OCI-LY7 (cell line): ENCODE data around the gene SYNDIG1L. TPM values are rescaled to one million over a fixed set of nuclear protein-coding genes. Genes with fewer than 3 reads are reported as not detected.
A peak's percentile ranks its signal among the peaks of the same experiment; 100 is the strongest.

Source experiments
- BruUV-seq: library from RNA; stranded (reverse); fragments of 400-500 nt; replicated peaks from 2 replicates; lab custom pipeline; 2021; lab: Mats Ljungman, UMichigan
- CTCF ChIA-PET: fragments of 300-600 bp; sonication (Branson Sonifier 250); formaldehyde crosslinking; loops from one replicate; lab custom pipeline; 2022; ENCODE audit warnings: antibody characterized with exemption; ENCODE audit not compliant: unreplicated experiment; lab: Charles Lee
- POLR2A ChIA-PET: fragments of 300-600 bp; sonication (Branson Sonifier 250); formaldehyde crosslinking; loops from one replicate; lab custom pipeline; 2022; ENCODE audit warnings: antibody characterized with exemption; lab: Charles Lee
- DNase-seq: peaks from one replicate; pipeline ENCODE4 v3.0.0-alpha.2; 2015; ENCODE audit warnings: low spot score
- H2AFZ ChIP-seq: fragments of 200-600 bp; sonication (generic), shearing (Covaris generic); 2 replicates; pipeline ENCODE4 v1.6.1; 2014; ENCODE audit warnings: mild to moderate bottlenecking, antibody characterized with exemption, low read length, moderate library complexity
- H3K27ac ChIP-seq: fragments of 200-600 bp; sonication (generic); 2 replicates; pipeline ENCODE4 v1.5.1; 2014; ENCODE audit warnings: mixed run types, low read depth, mild to moderate bottlenecking, moderate library complexity, low read length, inconsistent platforms; ENCODE audit not compliant: poor library complexity, severe bottlenecking
- H3K36me3 ChIP-seq: fragments of 200-600 bp; sonication (generic); 2 replicates; pipeline ENCODE4 v1.6.1; 2014; ENCODE audit warnings: mild to moderate bottlenecking, antibody characterized with exemption, low read length, moderate library complexity, mixed read lengths; ENCODE audit not compliant: insufficient read depth
- H3K4me1 ChIP-seq: fragments of 200-600 bp; sonication (generic); 2 replicates; pipeline ENCODE4 v1.5.1; 2014; ENCODE audit warnings: mild to moderate bottlenecking, low read length; ENCODE audit not compliant: insufficient read depth, poor library complexity, severe bottlenecking
- H3K4me2 ChIP-seq: fragments of 200-600 bp; sonication (generic); 2 replicates; pipeline ENCODE4 v1.6.1; 2014; ENCODE audit warnings: mild to moderate bottlenecking, low read length
- H3K4me3 ChIP-seq: fragments of 200-600 bp; sonication (generic); 2 replicates; pipeline ENCODE4 v1.5.1; 2014; ENCODE audit warnings: mild to moderate bottlenecking, low read depth, low read length; ENCODE audit not compliant: poor library complexity, severe bottlenecking
- H3K79me2 ChIP-seq: fragments of 200-600 bp; sonication (generic); 2 replicates; pipeline ENCODE4 v1.6.1; 2016; ENCODE audit warnings: low read depth, mild to moderate bottlenecking, low read length, moderate library complexity, mixed read lengths; ENCODE audit not compliant: insufficient read depth
- H3K9me2 ChIP-seq: fragments of 200-600 bp; sonication (generic); 2 replicates; pipeline ENCODE4 v1.6.1; 2016; ENCODE audit warnings: mild to moderate bottlenecking, low read length, mixed read lengths; ENCODE audit not compliant: insufficient read depth
- H3K9me3 ChIP-seq: fragments of 200-600 bp; sonication (generic); 2 replicates; pipeline ENCODE4 v1.6.1; 2014; ENCODE audit warnings: mild to moderate bottlenecking, mixed run types, low read length, mixed read lengths
- H4K20me1 ChIP-seq: fragments of 200-600 bp; sonication (generic); 2 replicates; pipeline ENCODE4 v1.6.1; 2014; ENCODE audit warnings: mild to moderate bottlenecking, antibody characterized with exemption, low read length, moderate library complexity, mixed read lengths; ENCODE audit not compliant: insufficient read depth
- CTCF ChIP-seq: fragments of 200-600 bp; sonication (generic); conservative IDR thresholded peaks from 2 replicates; pipeline ENCODE4 v1.5.1; 2014; ENCODE audit warnings: mild to moderate bottlenecking, antibody characterized with exemption, low read length, moderate library complexity, mixed read lengths
- EZH2phosphoT487 ChIP-seq: fragments of 200-600 bp; sonication (generic); IDR thresholded peaks from 2 replicates; pipeline ENCODE4 v1.6.1; 2018; ENCODE audit warnings: low read depth, borderline replicate concordance, mild to moderate bottlenecking, mixed run types, antibody characterized with exemption, low read length, moderate library complexity, mixed read lengths
- intact Hi-C: fragments of 100-400 bp; cut with micrococcal nuclease; formaldehyde crosslinking; loops from one replicate; pipeline ENCODE4 v1.10.0; 2022; ENCODE audit not compliant: unreplicated experiment
- total RNA-seq, 2 experiments: library from RNA; depleted of rRNA in 1 of 2; stranded (reverse); fragments of >200 nt in 1 of 2; shearing (Covaris generic) in 1 of 2; gene quantifications; 2 replicates each; pipeline ENCODE4 v1.2.3, GENCODE V29; 2014 to 2022

The SYNDIG1L gene
- total RNA-seq, 2 experiments from 2014 or later: not detected

- BruUV-seq: no TSS peak
- H3K9me3 ChIP-seq: no peaks in the 10 kb centered on the region
- H3K4me1 ChIP-seq: peaks cover 32% of the 10 kb centered on the region
- no peak overlapping the region for H3K4me3 ChIP-seq
- no peaks in the 10 kb centered on the region for H3K79me2 ChIP-seq
- H4K20me1 ChIP-seq: no peaks in the 10 kb centered on the region
- intact Hi-C loops: no loop called here
- TF ChIP-seq EZH2phosphoT487 (no peak), CTCF (no peak)
- CTCF ChIA-PET: no interaction called here
- H3K4me2 ChIP-seq: no peak overlapping the region
- no peak overlapping the region for H2AFZ ChIP-seq
- H3K9me2 ChIP-seq: no peaks in the 10 kb centered on the region
- H3K36me3 ChIP-seq: no peaks in the 10 kb centered on the region
- POLR2A ChIA-PET: interaction anchor here (0.5 kb wide), 1 partner anchor 76 kb away, joined by 3 read pairs; no protein-coding TSS in a partner anchor
- H3K27ac ChIP-seq: no peak overlapping the region
- DNase-seq: no peak
Measured at GRCh38 chr14:74405663-74406062, 20.3 kb downstream of the SYNDIG1L start.

GRCh38 chr14:74404435-74404834, 21.6 kb downstream of the SYNDIG1L start:
- TF ChIP-seq CTCF (no peak), EZH2phosphoT487 (no peak)
- Histone ChIP-seq H3K9me3 (no peaks in the 10 kb centered on the region), H3K36me3 (no peaks in the 10 kb centered on the region), H4K20me1 (no peaks in the 10 kb centered on the region), H2AFZ (no peak overlapping the region), H3K4me1 (peaks cover 40% of the 10 kb centered on the region), H3K4me2 (no peak overlapping the region), H3K79me2 (no peaks in the 10 kb centered on the region), H3K27ac (no peak overlapping the region), H3K9me2 (no peaks in the 10 kb centered on the region), H3K4me3 (no peak overlapping the region)
- intact Hi-C loops: no loop called here
- DNase-seq: no peak
- ChIA-PET CTCF (no interaction called here), POLR2A (interaction anchor here (0.9 kb wide), 1 partner anchor 128 kb away, joined by 3 read pairs; no protein-coding TSS in a partner anchor)
- BruUV-seq: no TSS peak

GRCh38 chr14:74403619-74404417, 22.2 kb downstream of the SYNDIG1L start:
- Histone ChIP-seq H3K4me1 (peaks cover 40% of the 10 kb centered on the region), H3K79me2 (no peaks in the 10 kb centered on the region), H2AFZ (peak overlapping the region; percentile 85; the same call in 1 of the 2 replicates), H3K36me3 (no peaks in the 10 kb centered on the region), H3K4me3 (no peak overlapping the region), H3K9me3 (no peaks in the 10 kb centered on the region), H3K4me2 (no peak overlapping the region; the same call in 1 of the 2 replicates), H4K20me1 (no peaks in the 10 kb centered on the region), H3K9me2 (no peaks in the 10 kb centered on the region), H3K27ac (peak overlapping the region; percentile 90)
- no TSS peak for BruUV-seq
- TF ChIP-seq CTCF: no peak
- TF ChIP-seq EZH2phosphoT487: no peak
- intact Hi-C loops: no loop called here
- ChIA-PET POLR2A (interaction anchor here (0.9 kb wide), 1 partner anchor 129 kb away, joined by 3 read pairs; no protein-coding TSS in a partner anchor), CTCF (no interaction called here)
- no peak for DNase-seq
